Stimulated activated CD8-positive, alpha-beta memory T cell treated with anti-CD3 and anti-CD28 coated beads, Interleukin-2, amount 100 ng/mL, for 1 hour (primary cell): ENCODE data around the gene SLC39A11.
"Not testable (repeated sequence)": the region's sequence is repeated elsewhere in the genome, so short reads cannot be mapped to it uniquely, and the experiment has no call there.

Experiments used
- DNase-seq, 2 donors: peaks; one replicate each; pipeline ENCODE4 v3.0.0-alpha.2; 2020; ENCODE audit warnings: low read depth in 2 of 2

The SLC39A11 gene

DNA sequence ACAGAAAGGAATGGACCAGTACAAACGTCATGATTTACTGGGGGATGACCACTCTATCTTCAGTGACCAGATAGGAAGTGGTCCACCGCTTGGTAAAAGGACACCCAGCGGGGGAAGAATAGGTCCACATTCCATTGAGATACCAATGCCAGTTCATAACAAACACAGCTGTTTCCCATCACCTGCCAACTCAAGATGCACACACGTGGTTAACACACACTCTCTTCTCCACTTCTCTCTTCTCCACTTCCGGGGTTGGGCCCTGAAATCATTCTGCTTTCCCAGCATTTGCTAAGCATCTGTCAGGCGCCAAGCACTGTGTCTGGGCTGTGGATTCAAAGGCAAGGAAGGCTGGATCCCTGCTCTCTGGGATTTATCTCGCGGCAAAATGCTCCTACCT is 175.5 kb downstream of the SLC39A11 start:
- DNase-seq = no peak

DNA sequence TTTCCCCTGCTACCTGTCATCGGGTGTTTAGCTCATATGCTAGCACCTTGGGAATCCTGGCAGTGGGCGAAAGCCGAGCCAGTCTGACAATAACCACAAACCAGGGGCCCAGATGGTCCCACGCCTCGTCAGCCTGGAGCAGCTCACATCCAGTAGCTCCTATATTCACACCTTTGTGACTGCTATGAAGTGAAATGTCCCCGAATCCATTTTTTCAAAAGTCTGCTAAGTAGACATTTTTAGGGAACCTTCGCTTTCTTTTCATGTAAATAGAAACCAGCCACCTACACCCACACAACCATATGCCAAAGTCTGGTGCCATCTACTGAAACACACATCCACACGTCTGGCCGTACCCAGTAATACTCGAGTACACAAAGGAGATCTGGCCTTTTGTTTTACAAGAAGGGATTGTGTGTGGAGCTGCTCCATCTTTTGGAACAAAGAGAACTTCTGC is 176.8 kb downstream of the SLC39A11 start:
- DNase-seq = no peak

DNA sequence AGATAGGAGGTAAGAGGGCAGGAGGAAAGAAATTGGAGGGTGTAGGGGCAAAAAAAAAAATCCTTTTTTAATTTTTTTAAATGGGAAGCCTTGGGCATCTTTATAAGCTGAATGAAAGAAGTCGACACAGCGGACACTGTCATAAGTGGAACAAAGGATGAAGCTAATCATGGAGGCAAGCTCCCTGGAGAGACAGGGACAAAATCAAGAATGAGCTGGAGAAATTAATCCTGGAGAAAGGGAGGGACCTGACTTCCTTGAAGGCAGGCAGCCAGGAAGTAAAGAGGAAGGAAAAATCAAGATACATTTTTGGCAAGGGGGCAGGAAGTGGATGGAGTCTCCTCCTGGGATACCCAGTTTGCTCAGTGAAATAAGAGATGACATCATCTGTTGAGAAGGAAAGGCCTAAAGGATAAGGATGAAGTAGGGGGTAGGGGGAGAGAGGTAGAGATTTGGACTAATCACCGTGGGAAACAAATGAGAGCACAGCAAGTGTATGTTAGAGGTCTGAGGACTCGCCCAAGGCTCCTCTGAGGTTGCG is 179.3 kb downstream of the SLC39A11 start:
- DNase-seq = no peak

DNA sequence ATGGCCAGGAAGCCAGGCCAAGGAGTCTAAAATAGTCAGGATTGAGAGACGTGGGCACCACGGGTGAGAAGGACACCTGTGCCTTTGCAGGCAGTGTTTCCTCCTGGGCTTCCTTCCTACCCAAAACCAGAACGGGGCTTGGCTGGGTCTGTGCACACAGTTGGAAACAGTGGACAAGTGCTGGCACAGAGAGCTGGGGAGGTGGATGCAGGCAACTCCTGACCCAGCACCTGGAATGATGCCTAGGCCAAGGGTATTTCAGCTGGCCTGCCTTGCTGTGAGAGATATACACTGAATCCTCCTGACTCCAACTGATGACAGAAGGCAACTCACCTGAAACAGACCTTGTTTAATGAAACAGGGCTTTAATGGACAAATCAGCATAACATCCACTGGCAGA is 186.2 kb downstream of the SLC39A11 start:
- DNase-seq = no peak

DNA sequence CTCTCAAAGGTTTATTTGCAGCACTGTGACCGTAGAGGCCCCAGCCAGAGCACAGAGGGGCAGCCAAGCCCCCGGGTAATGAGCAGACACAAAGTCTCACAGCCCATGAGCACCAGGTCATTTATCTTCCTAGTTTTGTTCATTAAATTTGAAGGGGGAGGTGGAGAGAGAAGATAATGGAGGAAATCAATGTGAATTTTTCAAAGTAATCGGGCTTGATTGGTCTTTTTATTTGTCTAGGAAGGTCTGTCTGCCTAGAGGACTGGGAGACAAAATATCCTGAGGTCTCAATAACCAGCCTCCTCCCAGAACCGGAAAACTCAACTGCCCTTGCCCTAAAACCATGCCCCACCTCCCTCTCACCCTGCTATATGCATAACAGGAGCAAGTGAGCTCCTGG is 189.0 kb downstream of the SLC39A11 start:
- DNase-seq = no peak

DNA sequence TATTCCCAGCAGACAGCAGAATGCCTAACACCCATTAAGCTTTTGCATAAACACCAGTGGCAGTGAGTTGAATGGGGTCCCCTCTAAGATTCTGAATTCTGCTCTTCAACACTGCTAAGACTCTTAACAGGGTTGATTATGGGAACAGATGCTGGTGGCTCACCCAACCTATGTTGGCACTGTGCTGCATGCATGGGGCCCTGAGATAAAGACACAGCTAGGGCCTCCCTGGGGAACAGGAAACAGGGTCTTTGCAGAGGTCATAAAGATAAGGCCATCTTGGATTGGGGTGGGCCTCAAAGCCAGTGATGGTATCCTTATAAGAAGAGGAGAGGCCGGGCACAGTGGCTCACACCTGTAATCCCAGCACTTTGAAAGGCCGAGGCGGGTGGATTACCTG is 190.8 kb downstream of the SLC39A11 start:
- DNase-seq = no peak

DNA sequence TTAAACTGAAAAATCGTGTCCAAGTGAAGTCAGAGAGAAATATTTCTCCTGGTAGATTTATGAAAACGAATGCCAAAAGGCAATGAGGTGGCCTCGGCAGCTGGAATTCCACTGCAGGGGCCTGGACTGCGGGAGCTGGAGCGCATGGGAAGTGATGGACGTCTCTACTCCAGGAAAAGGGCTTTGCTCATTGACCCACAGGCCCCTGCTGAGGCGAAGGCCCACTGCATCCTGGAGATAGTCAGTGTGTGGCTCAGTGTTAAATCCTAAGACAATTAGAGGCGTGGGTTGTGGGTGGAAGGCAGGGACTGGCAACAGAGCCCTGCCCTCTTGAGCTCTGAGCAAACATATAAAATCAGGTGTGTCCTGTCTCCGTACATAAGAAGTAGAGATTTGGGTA is 191.4 kb downstream of the SLC39A11 start:
- DNase-seq = no peak

DNA sequence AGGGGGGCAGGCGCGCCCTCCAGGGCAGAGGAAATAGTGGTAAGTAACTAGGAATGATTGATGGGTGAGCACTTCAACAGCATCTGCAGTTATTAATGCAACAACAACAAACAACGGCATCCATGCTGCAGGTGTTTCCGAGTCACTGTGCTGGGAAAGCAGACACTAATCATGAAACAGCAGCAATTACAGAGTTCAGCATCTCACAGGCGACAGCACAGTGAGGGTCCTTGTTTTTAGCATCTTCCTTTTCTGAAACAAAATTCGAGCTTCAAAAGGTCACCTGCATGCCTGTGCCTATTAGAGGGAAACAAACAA is 191.9 kb downstream of the SLC39A11 start:
- no peak for DNase-seq

DNA sequence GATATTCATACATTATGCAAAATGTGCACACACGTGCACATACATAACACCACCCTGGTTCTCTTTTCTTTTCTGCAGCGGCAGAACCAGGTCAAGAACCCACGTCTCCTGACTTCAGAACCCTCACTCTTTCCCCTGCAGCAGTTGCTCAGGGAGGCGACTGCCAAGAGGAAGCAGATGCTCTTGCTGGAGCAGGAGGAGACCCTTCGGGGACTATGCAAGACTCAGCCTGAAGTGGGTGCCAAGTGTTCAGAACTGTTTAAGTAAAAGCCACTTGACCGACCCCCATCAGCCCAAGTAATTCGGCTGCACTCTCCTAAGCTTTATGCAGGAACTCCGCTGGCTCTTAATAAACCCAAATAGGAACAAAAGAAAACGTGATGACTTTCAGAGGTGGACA is 193.8 kb downstream of the SLC39A11 start:
- no peak for DNase-seq

DNA sequence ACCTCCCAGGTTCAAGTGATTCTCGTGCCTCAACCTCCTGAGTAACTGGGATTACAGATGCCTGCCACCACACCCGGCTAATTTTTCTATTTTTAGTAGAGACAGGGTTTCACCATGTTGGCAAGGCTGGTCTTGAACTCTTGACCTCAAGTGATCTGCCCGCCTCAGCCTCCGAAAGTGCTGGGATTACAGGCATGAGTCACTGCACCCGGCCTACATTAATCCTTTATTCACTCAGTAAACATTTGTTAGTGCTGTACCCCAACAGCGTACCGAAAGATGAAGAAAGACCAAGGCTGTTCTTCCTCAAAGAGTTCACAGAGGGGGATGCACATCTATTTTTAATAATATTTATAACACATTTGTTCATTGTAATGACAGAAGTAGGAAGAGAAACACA is 196.2 kb downstream of the SLC39A11 start:
- DNase-seq = not testable (repeated sequence)

DNA sequence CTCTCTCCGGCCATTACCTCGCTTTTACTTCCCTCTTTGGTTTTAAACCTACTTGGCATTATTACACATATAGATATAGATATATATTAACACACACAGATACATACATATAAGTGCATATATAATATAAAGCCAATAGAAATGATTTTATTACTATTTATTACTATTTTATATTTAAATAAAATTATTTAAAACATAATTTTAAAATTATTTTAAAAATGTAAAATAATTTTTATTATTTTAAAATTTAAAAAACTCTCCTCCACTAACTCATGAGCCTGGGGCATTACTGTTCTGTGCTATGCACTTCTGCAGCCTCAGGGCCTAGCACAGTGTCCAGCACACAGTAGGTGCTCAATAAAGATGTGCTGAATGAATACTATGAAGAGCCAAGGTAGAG is 200.9 kb downstream of the SLC39A11 start:
- DNase-seq = no peak

DNA sequence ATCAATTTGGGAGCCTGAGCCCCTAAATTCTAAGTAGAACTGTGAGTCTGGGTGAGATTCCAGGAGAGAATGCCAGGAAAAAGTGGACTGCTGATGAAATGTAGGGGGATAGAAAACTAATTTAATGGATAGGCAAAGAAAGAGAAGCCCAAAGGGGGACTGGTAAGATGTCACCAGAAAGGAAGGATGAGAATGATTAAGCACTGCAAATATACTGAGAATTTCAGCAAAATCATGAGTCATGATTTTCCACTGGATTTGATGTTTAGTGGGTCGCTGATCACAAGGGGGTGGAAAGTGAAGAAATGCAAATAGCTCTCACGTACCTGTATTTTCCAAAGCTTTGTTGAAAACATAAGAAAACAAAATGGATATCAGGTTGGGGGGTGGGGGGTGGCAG is 201.8 kb downstream of the SLC39A11 start:
- no peak for DNase-seq

DNA sequence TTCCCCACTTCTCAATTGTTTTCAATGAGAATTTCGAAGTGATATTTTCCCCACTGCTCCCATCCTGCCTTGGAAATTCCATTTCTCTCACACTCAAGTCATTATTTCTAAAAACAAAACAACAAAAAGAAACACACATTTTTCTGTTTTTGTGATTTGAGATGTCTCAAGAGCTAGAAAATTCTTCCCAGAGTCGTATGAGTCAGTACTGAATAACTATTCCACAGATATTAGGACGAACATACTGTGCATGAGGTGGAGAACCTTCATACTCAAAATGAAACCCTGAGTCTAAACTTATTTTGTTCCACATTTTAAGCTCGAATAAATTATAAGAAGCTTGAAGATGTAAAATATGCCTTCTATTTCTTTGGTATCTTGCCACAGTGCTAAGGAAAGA is 204.6 kb downstream of the SLC39A11 start:
- no peak for DNase-seq

DNA sequence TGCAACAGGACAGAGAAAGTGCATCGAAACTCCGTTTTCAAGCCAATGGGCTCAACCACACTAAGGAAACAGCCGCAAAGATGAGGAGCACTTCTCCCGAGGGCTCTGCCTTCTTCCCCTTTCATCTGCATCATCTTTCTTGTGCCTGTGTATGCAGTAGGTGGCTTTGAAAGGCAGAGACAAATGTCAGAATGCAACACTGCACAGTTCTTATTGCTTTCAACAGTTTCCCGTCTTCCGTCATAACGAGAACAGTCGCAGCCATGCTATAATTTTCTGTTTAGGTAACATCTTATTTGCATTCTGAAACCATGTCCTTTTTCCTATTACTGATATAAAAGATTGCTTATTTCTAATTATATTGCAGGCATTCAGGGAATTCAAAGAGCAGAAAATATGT is 205.2 kb downstream of the SLC39A11 start:
- no peak for DNase-seq

DNA sequence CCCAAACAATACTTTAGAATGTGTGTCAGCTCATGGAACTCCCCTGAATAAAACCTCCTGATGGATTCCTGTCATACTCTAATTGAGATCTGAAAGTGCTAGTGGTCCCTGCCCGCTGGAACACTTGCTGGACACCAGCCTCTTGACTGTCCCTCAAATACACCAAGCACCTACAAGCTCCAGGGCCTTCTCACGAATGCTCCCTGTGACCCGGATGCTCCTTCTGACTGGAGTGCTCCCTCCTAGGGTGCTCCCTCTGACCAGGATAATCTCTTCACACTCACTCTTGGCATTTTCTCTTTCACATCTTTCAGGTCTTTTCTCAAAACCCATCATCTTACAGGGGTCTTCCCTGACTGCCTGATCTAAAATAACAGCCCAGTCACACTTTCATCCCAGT is 205.9 kb downstream of the SLC39A11 start:
- DNase-seq = no peak

DNA sequence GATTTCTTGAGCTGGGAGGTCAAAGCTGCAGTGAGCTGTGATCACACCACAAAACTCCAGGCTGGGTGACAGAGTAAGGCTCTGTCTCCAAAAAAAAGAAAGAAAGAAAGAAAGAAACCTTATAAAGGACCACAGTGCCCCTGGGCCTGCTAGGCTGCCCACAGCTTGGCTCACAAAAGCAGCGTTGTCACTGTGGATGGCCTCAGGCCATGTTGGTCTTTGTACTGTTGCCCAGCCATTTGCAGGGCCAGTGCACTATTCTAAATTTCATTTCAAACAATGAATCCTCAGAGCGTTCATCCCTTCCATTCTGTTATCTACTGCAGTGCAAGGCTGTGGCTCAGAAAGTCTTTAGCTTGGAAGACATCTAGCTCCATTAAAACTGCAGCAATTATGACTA is 208.4 kb downstream of the SLC39A11 start:
- DNase-seq = no peak

DNA sequence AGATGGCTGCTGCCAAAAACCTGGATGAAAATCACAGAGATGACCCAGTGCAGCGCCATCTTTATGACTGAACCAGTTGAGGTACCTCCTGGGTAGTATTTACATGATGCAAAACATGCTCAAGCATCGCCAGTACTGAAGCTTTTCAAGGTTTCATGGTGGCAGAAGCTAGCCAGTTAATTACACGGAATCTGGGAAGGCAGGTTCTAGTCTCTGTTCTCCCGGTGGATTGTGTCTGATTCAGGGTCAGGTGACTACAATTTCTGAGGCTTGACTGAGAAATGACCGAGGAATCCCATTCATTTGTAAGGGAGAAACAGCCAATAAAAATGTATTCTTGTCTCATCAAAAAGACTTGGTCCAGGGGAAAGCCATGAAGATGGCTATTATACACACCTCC is 209.1 kb downstream of the SLC39A11 start:
- DNase-seq = no peak

DNA sequence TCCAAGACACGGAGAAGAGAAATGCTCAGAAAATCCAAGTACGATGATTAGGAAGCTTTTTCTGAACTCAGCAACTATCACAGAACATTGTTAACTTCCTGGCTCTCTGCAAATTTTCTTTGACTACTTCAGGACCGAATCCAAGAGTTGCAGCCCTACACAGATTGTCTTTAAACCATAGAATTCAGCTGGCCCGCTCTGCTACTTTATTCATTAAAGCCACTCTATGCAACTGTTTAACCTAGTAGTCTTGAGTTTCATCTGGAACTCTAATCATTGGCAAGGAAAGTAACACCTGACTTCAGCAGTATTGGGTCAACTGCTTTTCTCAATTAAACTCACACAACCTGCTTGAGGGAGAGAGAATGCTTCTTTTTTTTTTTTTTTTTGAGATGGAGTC is 210.1 kb downstream of the SLC39A11 start:
- no peak for DNase-seq

DNA sequence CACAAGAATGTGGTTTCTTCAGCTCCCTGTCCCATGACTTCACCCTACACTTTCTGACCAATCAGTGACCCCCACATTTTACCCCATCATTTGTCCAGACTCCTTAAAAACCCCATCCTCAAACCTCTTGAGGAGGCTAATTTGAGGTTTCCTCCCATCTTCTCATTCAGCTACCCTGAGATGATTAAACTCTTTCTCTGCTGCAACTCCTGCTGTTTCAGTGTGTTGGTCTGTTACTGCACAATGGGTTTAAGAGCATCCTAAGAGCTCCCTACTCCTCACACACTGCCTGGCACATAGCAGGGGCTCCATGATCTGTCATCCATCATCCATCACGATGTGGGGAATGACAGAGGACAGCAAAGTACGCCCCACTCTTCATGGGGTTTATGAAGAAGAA is 212.6 kb downstream of the SLC39A11 start:
- DNase-seq = no peak

DNA sequence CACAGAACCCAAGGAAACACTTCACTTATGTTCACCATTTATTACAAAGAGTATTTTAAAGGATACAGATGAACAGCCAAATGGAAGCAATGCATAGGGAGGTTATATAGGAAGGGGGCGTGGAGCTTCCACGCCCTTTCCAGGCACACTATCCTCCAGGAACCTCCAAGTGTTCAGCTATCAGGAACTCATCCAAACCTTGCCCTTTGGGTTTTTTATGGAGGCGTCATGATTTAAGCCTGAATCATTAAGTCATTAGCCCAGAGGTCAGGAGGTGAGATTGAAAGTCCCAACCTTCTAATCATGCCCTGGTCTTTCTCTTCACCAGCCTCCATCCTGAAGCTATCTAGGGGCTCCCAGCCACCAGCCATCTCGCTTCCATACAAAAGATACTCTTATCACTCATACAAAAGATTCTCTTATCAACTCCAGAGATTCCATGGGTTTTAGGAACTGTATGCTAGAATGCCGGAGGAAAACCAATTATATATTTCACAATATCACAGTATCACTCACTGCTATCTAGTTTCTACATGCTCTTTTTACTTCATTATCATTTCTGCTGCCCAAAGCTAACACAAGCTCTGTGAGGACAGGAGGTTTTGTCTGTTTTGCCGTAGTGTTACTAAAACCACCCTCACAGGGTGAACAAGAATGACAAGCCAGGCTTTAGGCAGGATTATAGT is 213.4 kb downstream of the SLC39A11 start:
- DNase-seq = no peak

DNA sequence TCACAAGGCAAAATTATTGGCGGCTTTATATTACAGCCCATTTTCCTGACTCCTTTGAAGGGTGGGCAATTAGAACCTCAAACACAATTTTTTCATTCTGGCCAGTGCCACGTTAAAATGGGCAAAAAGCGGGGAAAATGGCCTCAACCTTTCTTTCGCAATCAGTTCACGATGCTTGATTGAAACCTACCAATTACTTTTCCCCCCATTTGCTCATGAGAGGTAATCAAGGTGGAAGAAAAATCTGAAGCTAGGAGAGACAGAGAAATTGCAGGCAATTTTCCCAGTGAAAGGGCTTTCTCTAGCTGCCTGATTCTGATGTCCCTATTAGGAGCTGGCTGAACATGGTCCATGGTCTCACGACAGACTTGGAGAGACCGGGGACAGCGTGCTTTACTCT is 215.1 kb downstream of the SLC39A11 start:
- no peak for DNase-seq

DNA sequence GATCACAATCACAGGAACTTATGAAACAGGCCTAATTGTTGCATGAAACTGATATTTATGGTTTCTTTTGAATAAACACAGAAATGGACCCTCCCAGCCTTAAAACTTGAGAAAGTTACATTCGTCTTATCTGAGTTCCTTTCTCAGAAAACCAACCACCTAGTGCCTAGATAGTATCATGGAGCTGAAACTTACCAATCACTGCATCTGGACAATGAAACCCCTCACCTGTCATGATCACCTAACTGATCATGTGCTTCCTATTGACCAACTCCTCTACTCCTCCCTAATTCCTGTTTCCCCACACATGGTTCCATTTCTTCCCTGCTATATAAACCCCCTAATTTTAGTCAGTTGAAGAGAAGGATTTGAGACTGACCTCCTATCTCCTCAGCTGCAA is 216.1 kb downstream of the SLC39A11 start:
- no peak for DNase-seq

DNA sequence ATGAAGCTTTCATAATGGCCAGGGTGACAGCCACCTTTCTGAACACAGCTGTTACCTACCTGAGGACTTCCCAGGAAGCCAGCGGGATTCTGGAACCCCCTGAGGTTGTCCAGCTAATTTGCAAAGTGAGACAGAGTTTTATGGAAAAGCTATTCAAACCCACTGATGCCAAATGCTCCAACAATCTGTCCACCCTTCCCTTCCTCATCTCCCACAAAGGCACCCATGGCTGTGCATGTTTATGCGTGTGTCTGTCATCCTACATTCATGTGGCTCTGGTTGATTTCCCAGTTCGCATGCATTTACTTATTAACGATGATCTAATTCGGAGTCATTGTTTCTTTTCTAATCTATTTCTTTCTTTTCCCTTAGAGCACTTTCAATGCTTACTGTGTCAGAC is 217.1 kb downstream of the SLC39A11 start:
- DNase-seq = no peak

DNA sequence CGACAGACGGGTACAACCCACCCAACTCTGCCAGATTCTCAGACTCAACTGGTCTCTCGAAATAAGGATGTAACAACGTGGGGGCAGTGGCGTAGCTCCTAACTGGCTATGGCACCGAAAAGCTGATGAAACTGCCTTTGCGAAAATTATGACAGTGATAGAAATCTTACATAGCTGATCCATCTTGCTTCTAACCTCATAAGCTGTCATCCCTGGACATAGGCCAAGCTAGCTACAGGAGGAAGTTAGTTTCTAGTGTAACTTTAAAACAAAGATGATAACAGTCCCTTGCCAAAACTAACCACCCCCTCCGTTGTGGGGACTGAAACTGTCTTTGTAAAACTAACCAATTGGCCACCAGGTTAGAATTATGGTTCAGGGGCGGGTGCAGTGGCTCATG is 220.1 kb downstream of the SLC39A11 start:
- no peak for DNase-seq
